GM23338 (cell line): ENCODE measurements around the gene GYPE. TPM values are rescaled to one million over a fixed set of nuclear protein-coding genes. Genes with fewer than 3 reads are reported as not detected.
"Not testable (repeated sequence)": the region's sequence is repeated elsewhere in the genome, so short reads cannot be mapped to it uniquely, and the experiment has no call there.

Experiments
- ATAC-seq: fragments of 200-7000 bp; cut with Tn5 transposase; 3 replicates; pipeline ENCODE4 v1.9.1; 2020
- DNase-seq: peaks from one replicate; pipeline ENCODE4 v3.0.0-alpha.2; 2015; ENCODE audit warnings: low spot score
- H2AFZ ChIP-seq: fragments of 200-600 bp; sonication (generic); 2 replicates; pipeline ENCODE4 v1.8.0; 2016; ENCODE audit warnings: antibody characterized with exemption, mild to moderate bottlenecking, moderate library complexity
- H3F3A ChIP-seq: fragments of 200-600 bp; sonication (generic); replicated peaks from 2 replicates; pipeline ENCODE4 v1.8.0; 2017; ENCODE audit warnings: antibody characterized with exemption, mixed run types, low read depth
- H3K27ac ChIP-seq: fragments of 200-600 bp; sonication (generic); 2 replicates; pipeline ENCODE4 v1.6.1; 2016; ENCODE audit warnings: low read depth
- H3K27me3 ChIP-seq: fragments of 200-600 bp; sonication (generic); 2 replicates; pipeline ENCODE4 v1.8.0; 2016; ENCODE audit warnings: mild to moderate bottlenecking, mixed run types, moderate library complexity; ENCODE audit not compliant: insufficient read depth
- H3K36me3 ChIP-seq: fragments of 200-600 bp; sonication (generic); 2 replicates; pipeline ENCODE4 v1.8.0; 2016; ENCODE audit warnings: mild to moderate bottlenecking; ENCODE audit not compliant: insufficient read depth
- H3K4me1 ChIP-seq: fragments of 200-600 bp; sonication (generic); 2 replicates; pipeline ENCODE4 v1.8.0; 2016; ENCODE audit warnings: mild to moderate bottlenecking, moderate library complexity; ENCODE audit not compliant: insufficient read depth
- H3K4me2 ChIP-seq: fragments of 200-600 bp; sonication (generic); 2 replicates; pipeline ENCODE4 v1.7.1; 2017; ENCODE audit warnings: mixed run types
- H3K4me3 ChIP-seq: fragments of 200-600 bp; sonication (generic); 2 replicates; pipeline ENCODE4 v1.6.1; 2016; ENCODE audit warnings: mixed run types
- H3K79me2 ChIP-seq: fragments of 200-600 bp; sonication (generic); replicated peaks from 2 replicates; pipeline ENCODE4 v1.8.0; 2017; ENCODE audit warnings: mild to moderate bottlenecking; ENCODE audit not compliant: insufficient read depth
- H3K9me2 ChIP-seq: fragments of 200-600 bp; sonication (generic); 2 replicates; pipeline ENCODE4 v1.8.0; 2017; ENCODE audit not compliant: insufficient read depth
- H4K20me1 ChIP-seq: fragments of 200-600 bp; sonication (generic); replicated peaks from 2 replicates; pipeline ENCODE4 v1.8.0; 2017; ENCODE audit warnings: mild to moderate bottlenecking; ENCODE audit not compliant: insufficient read depth
- H3K27ac Mint-ChIP-seq: 2 replicates; pipeline ENCODE4 v1.8.0; 2020; ENCODE audit warnings: inconsistent platforms, mild to moderate bottlenecking, moderate library complexity, mixed read lengths
- H3K27me3 Mint-ChIP-seq: 3 replicates; pipeline ENCODE4 v1.8.0; 2022; ENCODE audit warnings: low read depth, mild to moderate bottlenecking, moderate library complexity, mixed read lengths, inconsistent platforms; ENCODE audit not compliant: insufficient read depth, poor library complexity
- H3K36me3 Mint-ChIP-seq: 3 replicates; pipeline ENCODE4 v1.8.0; 2021; ENCODE audit warnings: low read depth, mild to moderate bottlenecking, inconsistent platforms, moderate library complexity, mixed read lengths
- H3K4me1 Mint-ChIP-seq: 3 replicates; pipeline ENCODE4 v1.8.0; 2020; ENCODE audit warnings: mild to moderate bottlenecking, inconsistent platforms, mixed read lengths
- H3K4me3 Mint-ChIP-seq: 3 replicates; pipeline ENCODE4 v1.8.0; 2021; ENCODE audit warnings: moderate library complexity, mild to moderate bottlenecking, inconsistent platforms, mixed read lengths
- H3K9me3 Mint-ChIP-seq: 3 replicates; pipeline ENCODE4 v1.8.0; 2020; ENCODE audit warnings: moderate library complexity, mild to moderate bottlenecking, inconsistent platforms, mixed read lengths
- CREB1 ChIP-seq: fragments of 250-450 bp; sonication (Bioruptor Pico); IDR thresholded peaks from 2 replicates; pipeline ENCODE4 v1.5.0; 2020; ENCODE audit warnings: low read depth, mild to moderate bottlenecking, moderate library complexity
- CTCF ChIP-seq, 2 experiments: fragments of 200-600 bp in 1 of 2; sonication (generic) in 1 of 2; conservative IDR thresholded peaks; 2 replicates each; pipeline versions ENCODE4 v1.5.1 to v1.6.1; 2016 to 2017; ENCODE audit warnings: antibody characterized with exemption in 2 of 2, low read depth in 2 of 2, mild to moderate bottlenecking in 2 of 2, moderate library complexity in 1 of 2
- JUNB ChIP-seq: IDR thresholded peaks from one replicate; pipeline ENCODE4 v1.6.1; 2016; ENCODE audit warnings: antibody characterized with exemption; ENCODE audit not compliant: unreplicated experiment
- NANOG ChIP-seq: IDR thresholded peaks from 2 replicates; pipeline ENCODE4 v1.6.1; 2016; ENCODE audit warnings: antibody characterized with exemption, borderline replicate concordance
- STAT1 ChIP-seq: IDR thresholded peaks from one replicate; pipeline ENCODE4 v1.6.1; 2016; ENCODE audit warnings: antibody characterized with exemption; ENCODE audit not compliant: unreplicated experiment
- ZNF462 ChIP-seq: fragments of 250-450 bp; sonication (Bioruptor Pico); IDR thresholded peaks from 2 replicates; pipeline ENCODE4 v1.5.0; 2020; ENCODE audit warnings: mild to moderate bottlenecking, moderate library complexity
- polyA plus RNA-seq: library from polyadenylated mRNA; unstranded; fragments of >200 nt; fragmentation: Nextera tagmentation; extraction: Ambion mirVana; gene quantifications from 2 replicates; pipeline ENCODE4 v1.2.1, GENCODE V29; 2016
- total RNA-seq: library from RNA; depleted of rRNA; stranded (reverse); fragments of >200 nt; shearing (Covaris generic); gene quantifications from 2 replicates; pipeline ENCODE4 v1.2.3, GENCODE V29; 2014
- TF ChIP-seq, protein P1 (sequence below): IDR thresholded peaks from one replicate; pipeline ENCODE4 v1.6.1; 2018; ENCODE audit warnings: antibody characterized with exemption; ENCODE audit not compliant: unreplicated experiment

The GYPE gene
- total and polyA plus RNA-seq, 2 experiments from 2014 or later: 0.24 TPM; not detected in 1

DNA sequence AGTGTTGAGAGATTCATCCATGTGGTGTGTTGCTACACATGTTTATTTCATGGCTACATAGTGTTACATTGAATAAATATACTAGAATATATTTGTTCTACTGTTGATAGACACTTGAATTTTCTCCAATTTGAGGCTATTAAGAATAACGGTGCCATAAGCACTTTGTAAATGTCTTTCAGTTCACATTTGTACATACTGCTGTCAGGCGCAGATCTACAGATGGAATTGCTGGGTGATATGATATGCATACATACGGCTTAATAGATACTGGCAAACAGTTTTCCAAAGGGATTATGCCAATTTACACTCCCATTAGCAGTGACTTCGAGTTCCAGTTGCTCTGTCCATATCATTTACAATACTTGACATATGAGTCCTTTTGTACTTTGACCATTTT is 33.5 kb upstream of the GYPE start:
- H3K27me3 ChIP-seq, DNase-seq, H2AFZ ChIP-seq, H3K9me3 Mint-ChIP-seq, H3K4me3 ChIP-seq, H3K79me2 ChIP-seq, H3K36me3 Mint-ChIP-seq, H3K4me2 ChIP-seq, H3K4me3 Mint-ChIP-seq, H3K27ac ChIP-seq, H3K9me2 ChIP-seq, H3F3A ChIP-seq, H3K27ac Mint-ChIP-seq, H4K20me1 ChIP-seq, H3K4me1 ChIP-seq, H3K36me3 ChIP-seq, H3K27me3 Mint-ChIP-seq, H3K4me1 Mint-ChIP-seq, ATAC-seq: not testable (repeated sequence)

- TF ChIP-seq ZNF462 (CRISPR knock-in tag): no peak
- TF ChIP-seq, protein P1, sequence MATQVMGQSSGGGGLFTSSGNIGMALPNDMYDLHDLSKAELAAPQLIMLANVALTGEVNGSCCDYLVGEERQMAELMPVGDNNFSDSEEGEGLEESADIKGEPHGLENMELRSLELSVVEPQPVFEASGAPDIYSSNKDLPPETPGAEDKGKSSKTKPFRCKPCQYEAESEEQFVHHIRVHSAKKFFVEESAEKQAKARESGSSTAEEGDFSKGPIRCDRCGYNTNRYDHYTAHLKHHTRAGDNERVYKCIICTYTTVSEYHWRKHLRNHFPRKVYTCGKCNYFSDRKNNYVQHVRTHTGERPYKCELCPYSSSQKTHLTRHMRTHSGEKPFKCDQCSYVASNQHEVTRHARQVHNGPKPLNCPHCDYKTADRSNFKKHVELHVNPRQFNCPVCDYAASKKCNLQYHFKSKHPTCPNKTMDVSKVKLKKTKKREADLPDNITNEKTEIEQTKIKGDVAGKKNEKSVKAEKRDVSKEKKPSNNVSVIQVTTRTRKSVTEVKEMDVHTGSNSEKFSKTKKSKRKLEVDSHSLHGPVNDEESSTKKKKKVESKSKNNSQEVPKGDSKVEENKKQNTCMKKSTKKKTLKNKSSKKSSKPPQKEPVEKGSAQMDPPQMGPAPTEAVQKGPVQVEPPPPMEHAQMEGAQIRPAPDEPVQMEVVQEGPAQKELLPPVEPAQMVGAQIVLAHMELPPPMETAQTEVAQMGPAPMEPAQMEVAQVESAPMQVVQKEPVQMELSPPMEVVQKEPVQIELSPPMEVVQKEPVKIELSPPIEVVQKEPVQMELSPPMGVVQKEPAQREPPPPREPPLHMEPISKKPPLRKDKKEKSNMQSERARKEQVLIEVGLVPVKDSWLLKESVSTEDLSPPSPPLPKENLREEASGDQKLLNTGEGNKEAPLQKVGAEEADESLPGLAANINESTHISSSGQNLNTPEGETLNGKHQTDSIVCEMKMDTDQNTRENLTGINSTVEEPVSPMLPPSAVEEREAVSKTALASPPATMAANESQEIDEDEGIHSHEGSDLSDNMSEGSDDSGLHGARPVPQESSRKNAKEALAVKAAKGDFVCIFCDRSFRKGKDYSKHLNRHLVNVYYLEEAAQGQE: no peak
- no peak for TF ChIP-seq CREB1 (CRISPR knock-in tag)
- no peak for TF ChIP-seq NANOG
- TF ChIP-seq STAT1: no peak
- TF ChIP-seq JUNB: no peak
- no peak for TF ChIP-seq CTCF (conservative IDR thresholded peaks at IDR 0.05; ENCODE audit: low read depth in 2 of 2)
- H3K27me3 Mint-ChIP-seq: peaks cover 3% of the 10 kb centered on the region
- no peak overlapping the region for H3K4me3 ChIP-seq
- H2AFZ ChIP-seq: no peak overlapping the region
- no peaks in the 10 kb centered on the region for H3K27me3 ChIP-seq
- H3K36me3 ChIP-seq: no peaks in the 10 kb centered on the region
- H3K9me3 Mint-ChIP-seq: no peaks in the 10 kb centered on the region
- H3K4me1 ChIP-seq: no peaks in the 10 kb centered on the region
- no peaks in the 10 kb centered on the region for H3K9me2 ChIP-seq
- no peaks in the 10 kb centered on the region for H3K79me2 ChIP-seq
- no peak for ATAC-seq
- H3K27ac Mint-ChIP-seq: no peak overlapping the region
- no peaks in the 10 kb centered on the region for H3K4me1 Mint-ChIP-seq
- no peaks in the 10 kb centered on the region for H4K20me1 ChIP-seq
- no peaks in the 10 kb centered on the region for H3F3A ChIP-seq
- no peak overlapping the region for H3K4me2 ChIP-seq
- DNase-seq: no peak
- no peak overlapping the region for H3K27ac ChIP-seq
- H3K4me3 Mint-ChIP-seq: no peak overlapping the region
- H3K36me3 Mint-ChIP-seq: no peaks in the 10 kb centered on the region
These were observed 15.8 kb upstream of the GYPE start for GRCh38 chr4:143921181-143921580.

DNA sequence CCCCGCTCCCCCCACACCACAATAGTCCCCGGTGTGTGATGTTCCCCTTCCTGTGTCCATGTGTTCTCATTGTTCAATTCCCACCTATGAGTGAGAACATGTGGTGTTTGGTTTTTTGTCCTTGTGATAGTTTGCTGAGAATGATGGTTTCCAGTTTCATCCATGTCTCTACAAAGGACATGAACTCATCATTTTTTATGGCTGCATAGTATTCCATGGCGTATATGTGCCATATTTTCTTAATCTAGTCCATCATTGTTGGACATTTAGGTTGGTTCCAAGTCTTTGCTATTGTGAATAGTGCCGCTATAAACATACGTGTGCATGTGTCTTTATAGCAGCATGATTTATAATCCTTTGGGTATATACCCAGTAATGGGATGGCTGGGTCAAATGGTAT is 11.1 kb upstream of the GYPE start:
- H4K20me1 ChIP-seq, H3F3A ChIP-seq, ATAC-seq, H3K4me1 ChIP-seq, H3K4me2 ChIP-seq, H3K36me3 ChIP-seq, H3K27ac Mint-ChIP-seq, H3K27me3 Mint-ChIP-seq, H3K36me3 Mint-ChIP-seq, H3K79me2 ChIP-seq, H3K4me1 Mint-ChIP-seq, H3K9me3 Mint-ChIP-seq, H2AFZ ChIP-seq, DNase-seq, H3K4me3 ChIP-seq, H3K4me3 Mint-ChIP-seq, H3K9me2 ChIP-seq, H3K27ac ChIP-seq: not testable (repeated sequence)
- peaks cover 11% of the 10 kb centered on the region for H3K27me3 ChIP-seq
